GM10266 (cell line): ENCODE results near the gene LYRM2.

Source experiments
- DNase-seq: peaks from one replicate; pipeline ENCODE4 v3.0.0; 2012; ENCODE audit errors: extremely low spot score
- TF ChIP-seq, protein P1 (sequence below): IDR thresholded peaks from 2 replicates; pipeline ENCODE4 v1.5.1; 2012; ENCODE audit warnings: mild to moderate bottlenecking, low read depth; ENCODE audit not compliant: control insufficient read depth, insufficient read depth; ENCODE audit errors: missing control alignments

Gene LYRM2

DNA sequence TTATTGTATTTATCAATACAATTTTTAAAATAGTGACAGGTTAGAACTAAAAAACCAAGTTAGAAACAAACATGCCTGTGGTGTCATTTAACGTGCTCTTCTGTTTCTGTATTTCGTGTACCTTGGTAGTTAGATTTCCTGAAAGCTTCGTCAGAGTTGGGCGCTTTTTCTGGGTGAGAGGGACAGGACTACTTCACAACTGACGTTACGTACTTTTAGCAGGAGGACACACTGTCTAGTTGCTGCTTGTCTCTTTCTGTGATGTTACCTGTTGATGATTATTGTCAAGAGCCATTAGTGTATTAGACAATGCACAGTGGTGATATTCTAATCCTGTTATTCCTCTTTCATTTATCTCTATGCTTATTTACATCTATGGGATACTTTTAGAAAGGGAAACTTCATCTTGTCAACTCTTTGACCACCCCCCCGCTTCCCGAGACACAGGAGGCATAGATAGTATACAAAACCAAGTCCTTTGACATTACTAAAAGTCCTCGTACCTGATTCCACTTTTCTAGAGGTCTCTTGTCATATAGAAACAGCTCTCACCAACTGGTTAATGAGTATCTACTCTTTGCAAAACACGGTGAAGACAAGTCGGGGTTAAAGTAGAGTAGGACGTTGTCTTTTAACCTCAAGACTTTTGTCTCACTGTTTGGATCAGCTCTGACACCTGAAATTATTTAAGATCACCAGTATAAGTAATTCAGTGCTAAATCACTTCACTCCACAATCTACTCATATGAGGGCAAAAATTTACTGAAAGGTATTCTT is 96.3 kb downstream of the LYRM2 start:
- TF ChIP-seq, protein P1, sequence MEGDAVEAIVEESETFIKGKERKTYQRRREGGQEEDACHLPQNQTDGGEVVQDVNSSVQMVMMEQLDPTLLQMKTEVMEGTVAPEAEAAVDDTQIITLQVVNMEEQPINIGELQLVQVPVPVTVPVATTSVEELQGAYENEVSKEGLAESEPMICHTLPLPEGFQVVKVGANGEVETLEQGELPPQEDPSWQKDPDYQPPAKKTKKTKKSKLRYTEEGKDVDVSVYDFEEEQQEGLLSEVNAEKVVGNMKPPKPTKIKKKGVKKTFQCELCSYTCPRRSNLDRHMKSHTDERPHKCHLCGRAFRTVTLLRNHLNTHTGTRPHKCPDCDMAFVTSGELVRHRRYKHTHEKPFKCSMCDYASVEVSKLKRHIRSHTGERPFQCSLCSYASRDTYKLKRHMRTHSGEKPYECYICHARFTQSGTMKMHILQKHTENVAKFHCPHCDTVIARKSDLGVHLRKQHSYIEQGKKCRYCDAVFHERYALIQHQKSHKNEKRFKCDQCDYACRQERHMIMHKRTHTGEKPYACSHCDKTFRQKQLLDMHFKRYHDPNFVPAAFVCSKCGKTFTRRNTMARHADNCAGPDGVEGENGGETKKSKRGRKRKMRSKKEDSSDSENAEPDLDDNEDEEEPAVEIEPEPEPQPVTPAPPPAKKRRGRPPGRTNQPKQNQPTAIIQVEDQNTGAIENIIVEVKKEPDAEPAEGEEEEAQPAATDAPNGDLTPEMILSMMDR = no peak
- DNase-seq = no peak

DNA sequence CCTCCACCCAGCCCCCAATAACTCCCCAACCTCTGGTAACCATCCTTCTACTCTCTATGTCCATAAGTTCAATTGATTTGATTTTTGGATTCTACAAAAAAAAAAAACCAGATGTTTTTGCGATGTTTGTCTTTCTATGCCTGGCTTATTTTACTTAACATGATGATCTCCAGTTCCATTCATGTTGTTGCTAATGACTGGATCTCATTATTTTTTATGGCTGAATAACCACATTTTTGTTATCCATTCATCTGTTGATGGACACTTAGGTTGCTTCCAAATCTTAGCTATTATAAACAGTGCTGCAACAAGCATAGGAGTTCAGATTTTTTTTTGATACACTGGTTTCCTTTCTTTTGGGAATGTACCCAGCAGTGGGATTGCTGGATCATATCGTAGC is 98.8 kb downstream of the LYRM2 start:
- DNase-seq = no peak
- TF ChIP-seq, protein P1 = no peak

GRCh38 chr6:89536231-89536630 is 102.3 kb downstream of the LYRM2 start:
- TF ChIP-seq, protein P1 = no peak
- DNase-seq = no peak

GRCh38 chr6:89530982-89531381 is 107.6 kb downstream of the LYRM2 start:
- DNase-seq = no peak
- TF ChIP-seq, protein P1 = no peak

GRCh38 chr6:89528866-89529265 is 109.7 kb downstream of the LYRM2 start:
- TF ChIP-seq, protein P1 = no peak
- DNase-seq = no peak

- TF ChIP-seq, protein P1 = no peak
Observed at GRCh38 chr6:89527634-89528033, 110.9 kb downstream of the LYRM2 start.

GRCh38 chr6:89526563-89526869 is 112.0 kb downstream of the LYRM2 start:
- DNase-seq = no peak
- TF ChIP-seq, protein P1 = no peak

More at GRCh38 chr6:89527634-89528033, 110.9 kb downstream of the LYRM2 start:
- DNase-seq = no peak
